H1 (cell line): Measurements from ENCODE around the gene MINDY1. TPM values are rescaled to one million over a fixed set of nuclear protein-coding genes. Genes with fewer than 3 reads are reported as not detected.

Experiments used
- BCL11A ChIP-seq, 2 experiments: IDR thresholded peaks; one replicate each; pipeline ENCODE4 v1.6.1; 2011; ENCODE audit warnings: low read depth in 2 of 2, low read length in 2 of 2, mild to moderate bottlenecking in 2 of 2
- CTCF ChIP-seq, 3 experiments: IDR thresholded peaks; 1 replicate in 2 of 3; 2 replicates in 1 of 3; pipeline versions ENCODE4 v1.5.1 to v1.6.1; 2011; ENCODE audit warnings: low read length in 3 of 3, mild to moderate bottlenecking in 3 of 3, inconsistent platforms in 2 of 3, low read depth in 1 of 3, moderate library complexity in 1 of 3; ENCODE audit not compliant: insufficient read depth in 1 of 3; ENCODE audit errors: control extremely low read depth in 1 of 3
- JUN ChIP-seq: IDR thresholded peaks from 2 replicates; pipeline ENCODE4 v1.6.1; 2011; ENCODE audit warnings: low read depth, mild to moderate bottlenecking, improper control_type of control experiment, low read length
- SP1 ChIP-seq: IDR thresholded peaks from 2 replicates; pipeline ENCODE4 v1.6.1; 2011; ENCODE audit warnings: low read depth, low read length
- SP4 ChIP-seq: IDR thresholded peaks from 2 replicates; pipeline ENCODE4 v1.6.1; 2012; ENCODE audit warnings: low read length, inconsistent platforms
- ZNF274 ChIP-seq: IDR thresholded peaks from 2 replicates; pipeline ENCODE4 v1.7.0; 2012; ENCODE audit warnings: low read length, borderline replicate concordance; ENCODE audit errors: extremely low read depth
- polyA plus RNA-seq, 7 experiments: library from polyadenylated mRNA; depleted of rRNA in 3 of 7; stranded (reverse) in 5 of 7; unstranded in 2 of 7; fragments of >200 nt in 5 of 7; fragments of 200-250 nt in 2 of 7; gene quantifications; 1 replicate in 5 of 7; 2 replicates in 1 of 7; 4 replicates in 1 of 7; pipeline versions ENCODE4 v1.2.1 to v1.2.3, GENCODE V29; 2011 to 2013; ENCODE audit warnings: missing spikeins in 2 of 7, mixed read lengths in 2 of 7
- total RNA-seq: library from RNA; stranded (reverse); fragmentation: NEBNext Ultra II Directional; extraction: Animal tissue kit (Norgen Biotek cat#: 25700); gene quantifications from 2 replicates; pipeline ENCODE4 v1.2.1, GENCODE V29; 2021

Gene MINDY1
- total and polyA plus RNA-seq, 2 of the 8 experiments (the other 6 are each of a cell fraction or from before 2014, with no cell fraction given) = 10.3 to 11.4 TPM

GRCh38 chr1:151000408-151000807, 6.3 kb downstream of the MINDY1 start (continued):
- TF ChIP-seq CTCF (IDR thresholded peaks at IDR 0.05; ENCODE audit: control extremely low read depth in 1 of 3, insufficient read depth in 1 of 3, low read depth in 1 of 3, low read length in 3 of 3) (no peak), BCL11A (IDR thresholded peaks at IDR 0.05; ENCODE audit: low read depth in 2 of 2, low read length in 2 of 2) (no peak), ZNF274 (no peak), SP4 (no peak), SP1 (no peak), JUN (no peak)
